CD4-positive, alpha-beta T cell (primary cell): ENCODE measurements around the gene ZFP1. TPM values are rescaled to one million over a fixed set of nuclear protein-coding genes. Genes with fewer than 3 reads are reported as not detected.
A peak's percentile ranks its signal among the peaks of the same experiment; 100 is the strongest.

ENCODE experiments used
- ATAC-seq: fragments of 200-7000 bp; cut with Tn5 transposase; one replicate; pipeline ENCODE4 v1.10.0; 2022; ENCODE audit warnings: mild to moderate bottlenecking; ENCODE audit not compliant: poor library complexity
- CTCF ChIA-PET: fragments of 350-600 bp; sonication (Branson Sonifier 250); formaldehyde crosslinking; loops from one replicate; lab custom pipeline; 2021; ENCODE audit warnings: antibody characterized with exemption, inconsistent platforms; lab: Charles Lee
- POLR2A ChIA-PET: fragments of 350-600 bp; sonication (Branson Sonifier 250); formaldehyde crosslinking; loops from one replicate; lab custom pipeline; 2021; ENCODE audit warnings: antibody characterized with exemption, inconsistent platforms; lab: Charles Lee
- DNase-seq, 14 experiments: peaks; one replicate each; pipeline ENCODE4 v3.0.0-alpha.2; 2013 to 2020; ENCODE audit warnings: mixed read lengths in 2 of 14
- H3K27ac ChIP-seq, 2 donors: one replicate each; pipeline versions ENCODE4 v1.5.1 to v1.7.0; 2013; ENCODE audit warnings: low read length in 2 of 2, low read depth in 1 of 2, mild to moderate bottlenecking in 1 of 2
- H3K27me3 ChIP-seq, 2 experiments: 1 replicate in 1 of 2; 2 replicates in 1 of 2; pipeline versions ENCODE4 v1.6.1 to v1.7.0; 2013; ENCODE audit warnings: low read length in 2 of 2, control low read depth in 1 of 2, mild to moderate bottlenecking in 1 of 2, moderate library complexity in 1 of 2; ENCODE audit not compliant: insufficient read depth in 2 of 2, control insufficient read depth in 1 of 2
- H3K36me3 ChIP-seq: one replicate; pipeline ENCODE4 v1.6.1; 2013; ENCODE audit warnings: low read length, control low read depth; ENCODE audit not compliant: insufficient read depth
- H3K4me1 ChIP-seq: one replicate; pipeline ENCODE4 v1.6.1; 2013; ENCODE audit warnings: low read length, control low read depth; ENCODE audit not compliant: insufficient read depth
- H3K4me3 ChIP-seq: one replicate; pipeline ENCODE4 v1.5.1; 2013; ENCODE audit warnings: mild to moderate bottlenecking, low read length, moderate library complexity
- H3K9me3 ChIP-seq, 2 experiments: 1 replicate in 1 of 2; 2 replicates in 1 of 2; pipeline versions ENCODE4 v1.6.1 to v1.7.0; 2013; ENCODE audit warnings: low read length in 2 of 2, mild to moderate bottlenecking in 2 of 2, control low read depth in 1 of 2, moderate library complexity in 1 of 2; ENCODE audit not compliant: control insufficient read depth in 1 of 2, insufficient read depth in 1 of 2
- H3K27ac Mint-ChIP-seq: one replicate; pipeline ENCODE4 v1.8.0; 2020; ENCODE audit warnings: mixed read lengths
- H3K27me3 Mint-ChIP-seq: one replicate; pipeline ENCODE4 v1.8.0; 2021; ENCODE audit warnings: mixed read lengths
- H3K36me3 Mint-ChIP-seq: one replicate; pipeline ENCODE4 v1.8.0; 2021; ENCODE audit warnings: low read depth, mixed read lengths
- H3K4me1 Mint-ChIP-seq: one replicate; pipeline ENCODE4 v1.8.0; 2021; ENCODE audit warnings: low read depth, mixed read lengths
- H3K4me3 Mint-ChIP-seq: one replicate; pipeline ENCODE4 v1.8.0; 2020; ENCODE audit warnings: mild to moderate bottlenecking, mixed read lengths
- H3K9me3 Mint-ChIP-seq: one replicate; pipeline ENCODE4 v1.8.0; 2020; ENCODE audit warnings: mixed read lengths
- intact Hi-C, 2 experiments: fragments of 100-400 bp; cut with DNase I in 1 of 2; cut with micrococcal nuclease in 1 of 2; formaldehyde crosslinking; loops; one replicate each; pipeline versions ENCODE4 v1.15.1 to v1.9.0; 2023 to 2025; cut with DNase I, micrococcal nuclease
- total RNA-seq, 174 experiments: library from RNA in 2 of 174; stranded (reverse) in 2 of 174; gene quantifications; one replicate each; pipeline ENCODE4 v1.2.3 and lab custom pipeline; 2021 to 2026
- TF ChIP-seq, protein P1 (sequence below): fragments of 200-600 bp; IDR thresholded peaks from one replicate; pipeline ENCODE4 v1.8.0; 2022; ENCODE audit warnings: antibody characterized with exemption, mild to moderate bottlenecking

Gene ZFP1
- total RNA-seq, 2 experiments from 2014 or later: 6.2 to 7.5 TPM

DNA sequence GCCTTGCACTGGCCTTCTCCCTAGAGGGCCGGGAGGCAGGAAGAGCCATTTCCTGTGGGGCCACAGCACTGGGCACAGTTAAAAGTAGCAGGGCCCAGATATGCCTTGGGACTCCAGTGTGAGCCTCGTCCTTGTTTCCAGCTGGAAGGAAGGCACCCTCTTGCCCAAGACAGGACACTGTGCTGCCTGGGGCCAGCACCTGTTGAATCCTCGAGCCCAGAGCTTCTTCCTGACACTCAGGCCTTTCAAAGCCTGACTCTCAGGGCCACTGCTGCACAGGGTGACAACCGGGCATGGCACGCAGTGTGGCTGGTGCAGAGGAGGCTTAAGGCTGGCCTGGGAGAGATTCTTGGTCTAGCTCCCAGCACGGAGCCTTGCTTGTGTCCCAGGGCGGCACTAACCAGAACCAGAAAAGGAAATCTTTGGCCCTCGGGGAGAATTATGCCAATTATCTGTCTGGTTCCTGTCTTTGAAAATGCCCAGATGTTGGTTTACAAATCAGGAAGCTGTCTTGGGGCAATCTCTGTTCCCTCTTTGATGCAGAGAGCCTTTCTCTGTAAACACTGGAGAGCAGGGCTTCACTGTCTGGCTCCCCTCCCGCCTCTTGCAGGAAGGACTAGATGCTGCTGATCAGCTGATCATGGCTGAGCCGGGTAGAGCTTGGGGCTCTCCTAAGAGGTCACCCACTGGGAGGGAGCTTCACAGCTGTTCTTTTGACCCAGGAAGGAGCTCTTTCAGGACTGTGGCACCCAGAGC lies 42.8 kb upstream of the ZFP1 start:
- Mint-ChIP-seq H3K36me3 (no peaks in the 10 kb centered on the region), H3K9me3 (no peaks in the 10 kb centered on the region), H3K27ac (peak overlapping the region; percentile 61), H3K4me3 (no peak overlapping the region), H3K4me1 (peaks cover 68% of the 10 kb centered on the region), H3K27me3 (no peaks in the 10 kb centered on the region)
- intact Hi-C loops: loop anchor here in 1 of 2 experiments (5.0 kb wide), 1 partner anchor 33 kb away; no protein-coding TSS in a partner anchor
- H3K4me3 ChIP-seq: no peak overlapping the region
- POLR2A ChIA-PET: interaction anchor here (0.9 to 1.3 kb wide), 2 partner anchors 30 to 31 kb away, joined by 3 to 4 read pairs; no protein-coding TSS in a partner anchor
- H3K27me3 ChIP-seq: no peaks in the 10 kb centered on the region
- H3K27ac ChIP-seq: no peak overlapping the region
- CTCF ChIA-PET: interaction anchor here (1.3 kb wide), 1 partner anchor 107 kb away, joined by 4 read pairs; the partner anchor contains the start of gene ZNRF1
- H3K4me1 ChIP-seq: peaks cover 62% of the 10 kb centered on the region
- H3K9me3 ChIP-seq: no peaks in the 10 kb centered on the region
- no peaks in the 10 kb centered on the region for H3K36me3 ChIP-seq
- TF ChIP-seq, protein P1, sequence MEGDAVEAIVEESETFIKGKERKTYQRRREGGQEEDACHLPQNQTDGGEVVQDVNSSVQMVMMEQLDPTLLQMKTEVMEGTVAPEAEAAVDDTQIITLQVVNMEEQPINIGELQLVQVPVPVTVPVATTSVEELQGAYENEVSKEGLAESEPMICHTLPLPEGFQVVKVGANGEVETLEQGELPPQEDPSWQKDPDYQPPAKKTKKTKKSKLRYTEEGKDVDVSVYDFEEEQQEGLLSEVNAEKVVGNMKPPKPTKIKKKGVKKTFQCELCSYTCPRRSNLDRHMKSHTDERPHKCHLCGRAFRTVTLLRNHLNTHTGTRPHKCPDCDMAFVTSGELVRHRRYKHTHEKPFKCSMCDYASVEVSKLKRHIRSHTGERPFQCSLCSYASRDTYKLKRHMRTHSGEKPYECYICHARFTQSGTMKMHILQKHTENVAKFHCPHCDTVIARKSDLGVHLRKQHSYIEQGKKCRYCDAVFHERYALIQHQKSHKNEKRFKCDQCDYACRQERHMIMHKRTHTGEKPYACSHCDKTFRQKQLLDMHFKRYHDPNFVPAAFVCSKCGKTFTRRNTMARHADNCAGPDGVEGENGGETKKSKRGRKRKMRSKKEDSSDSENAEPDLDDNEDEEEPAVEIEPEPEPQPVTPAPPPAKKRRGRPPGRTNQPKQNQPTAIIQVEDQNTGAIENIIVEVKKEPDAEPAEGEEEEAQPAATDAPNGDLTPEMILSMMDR: no peak
- DNase-seq (peak in 2 of 14 experiments; percentile 45 to 49), ATAC-seq (no peak)

DNA sequence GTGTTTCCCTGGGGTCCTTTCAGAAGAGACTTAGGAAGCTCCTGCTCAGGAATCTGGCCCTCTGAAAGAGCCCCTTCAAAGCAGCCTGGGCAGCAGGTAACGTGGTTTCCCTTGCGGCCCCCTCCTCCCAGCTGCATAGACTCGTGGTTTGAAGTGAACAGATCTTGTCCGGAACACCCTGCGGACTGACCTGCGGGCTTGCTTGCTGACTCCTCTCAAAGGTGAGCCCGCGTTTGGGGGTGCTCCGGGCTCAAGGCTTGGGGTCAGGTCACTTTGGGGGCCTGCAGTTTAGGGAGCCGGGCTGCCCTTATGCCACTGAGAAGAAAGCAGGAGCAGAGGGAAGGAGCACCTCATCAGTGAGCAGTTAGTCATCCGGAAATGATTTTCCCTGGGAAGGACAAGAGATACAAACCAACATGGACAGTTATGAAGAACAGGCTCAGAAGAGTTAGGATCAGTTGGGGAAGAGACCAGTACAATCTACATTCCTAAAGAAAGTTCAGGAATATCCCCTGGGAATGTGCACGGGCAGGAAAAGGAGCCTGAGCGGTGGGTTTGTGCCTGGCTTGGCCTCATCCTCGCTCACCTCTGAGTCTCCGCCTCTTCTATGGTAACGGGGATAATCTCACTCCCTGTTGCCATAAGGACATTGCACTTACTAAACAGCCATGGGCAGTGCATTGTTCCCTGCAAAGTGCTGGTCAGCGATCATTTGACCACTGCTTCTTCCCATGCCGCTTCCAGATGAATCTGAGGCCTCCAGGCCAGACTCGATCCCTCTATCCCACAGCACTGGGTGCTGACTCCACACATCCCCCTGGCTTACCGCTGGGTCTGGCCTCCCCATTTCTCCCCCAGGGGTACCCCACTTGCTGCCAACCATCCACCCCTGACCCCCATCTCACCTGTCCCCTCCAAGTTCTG lies 41.7 kb upstream of the ZFP1 start:
- Histone ChIP-seq H3K4me3 (no peak overlapping the region), H3K4me1 (peaks cover 69% of the 10 kb centered on the region), H3K27ac (no peak overlapping the region), H3K27me3 (no peaks in the 10 kb centered on the region), H3K9me3 (no peaks in the 10 kb centered on the region), H3K36me3 (no peaks in the 10 kb centered on the region)
- no peaks in the 10 kb centered on the region for H3K9me3 Mint-ChIP-seq
- peaks cover 71% of the 10 kb centered on the region for H3K4me1 Mint-ChIP-seq
- no peaks in the 10 kb centered on the region for H3K27me3 Mint-ChIP-seq
- intact Hi-C loops: loop anchor here in 1 of 2 experiments (5.0 kb wide), 1 partner anchor 34 kb away; no protein-coding TSS in a partner anchor
- H3K4me3 Mint-ChIP-seq: no peak overlapping the region
- ChIA-PET CTCF (interaction anchor here (1.3 kb wide), 1 partner anchor 108 kb away, joined by 4 read pairs; the partner anchor contains the start of gene ZNRF1), POLR2A (interaction anchor here (0.9 to 1.3 kb wide), 2 partner anchors 31 to 32 kb away, joined by 3 to 4 read pairs; no protein-coding TSS in a partner anchor)
- TF ChIP-seq, protein P1: no peak
- no peak for ATAC-seq
- no peak for DNase-seq
- peak overlapping the region; percentile 61 for H3K27ac Mint-ChIP-seq
- H3K36me3 Mint-ChIP-seq: no peaks in the 10 kb centered on the region

DNA sequence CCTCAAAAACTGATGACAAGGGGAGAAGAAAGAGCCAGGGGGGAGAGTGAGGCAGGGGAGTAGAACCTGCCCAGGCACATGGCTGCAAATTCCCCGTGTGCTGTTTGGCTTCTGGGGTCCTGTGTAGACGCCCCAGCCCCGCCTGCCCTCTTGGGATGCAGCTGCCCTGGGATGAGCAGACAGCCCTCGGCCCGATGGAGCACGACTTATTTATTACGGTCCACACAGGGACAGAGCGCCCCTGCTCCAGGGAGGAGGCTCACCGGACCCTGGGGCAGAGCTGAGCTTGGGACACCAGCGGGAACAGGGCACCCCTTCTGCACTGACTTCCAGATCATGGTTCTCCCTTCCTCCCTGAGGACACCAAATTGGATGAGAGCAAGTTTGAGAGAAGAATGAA lies 40.8 kb upstream of the ZFP1 start:
- Mint-ChIP-seq H3K36me3 (no peaks in the 10 kb centered on the region), H3K27ac (peak overlapping the region; percentile 82), H3K4me1 (peaks cover 66% of the 10 kb centered on the region), H3K9me3 (no peaks in the 10 kb centered on the region), H3K4me3 (no peak overlapping the region), H3K27me3 (peaks cover 3% of the 10 kb centered on the region)
- intact Hi-C loops: loop anchor here in 1 of 2 experiments (5.0 kb wide), 1 partner anchor 35 kb away; no protein-coding TSS in a partner anchor
- POLR2A ChIA-PET: interaction anchor here (4.8 kb wide), 1 partner anchor 8 kb away, joined by 35 read pairs; no protein-coding TSS in a partner anchor
- CTCF ChIA-PET: no interaction called here
- H3K36me3 ChIP-seq: no peaks in the 10 kb centered on the region
- peak overlapping the region in 1 of 2 donors; percentile 40 for H3K27ac ChIP-seq
- no peaks in the 10 kb centered on the region for H3K9me3 ChIP-seq
- peaks cover 72% of the 10 kb centered on the region for H3K4me1 ChIP-seq
- no peak overlapping the region for H3K4me3 ChIP-seq
- TF ChIP-seq, protein P1: no peak
- ATAC-seq (no peak), DNase-seq (no peak)
- peaks cover 0 to 2% of the 10 kb centered on the region in 2 experiments for H3K27me3 ChIP-seq
